ENCODE results near the gene FSD2. TPM values are rescaled to one million over a fixed set of nuclear protein-coding genes. Genes with fewer than 3 reads are reported as not detected.

The FSD2 gene
- total and polyA plus RNA-seq, 9 donors, result 0.01 to 0.05 TPM; not detected in 7

GRCh38 chr15:82810061-82810889 is 4.4 kb upstream of the FSD2 start:
- H3K4me1 ChIP-seq (ENCODE audit: insufficient read depth), result peaks cover 3% of the 10 kb centered on the region
- TF ChIP-seq EP300 (IDR thresholded peaks at IDR 0.05), result no peak
- TF ChIP-seq POLR2A (IDR thresholded peaks at IDR 0.05), result no peak
- TF ChIP-seq, protein P1, sequence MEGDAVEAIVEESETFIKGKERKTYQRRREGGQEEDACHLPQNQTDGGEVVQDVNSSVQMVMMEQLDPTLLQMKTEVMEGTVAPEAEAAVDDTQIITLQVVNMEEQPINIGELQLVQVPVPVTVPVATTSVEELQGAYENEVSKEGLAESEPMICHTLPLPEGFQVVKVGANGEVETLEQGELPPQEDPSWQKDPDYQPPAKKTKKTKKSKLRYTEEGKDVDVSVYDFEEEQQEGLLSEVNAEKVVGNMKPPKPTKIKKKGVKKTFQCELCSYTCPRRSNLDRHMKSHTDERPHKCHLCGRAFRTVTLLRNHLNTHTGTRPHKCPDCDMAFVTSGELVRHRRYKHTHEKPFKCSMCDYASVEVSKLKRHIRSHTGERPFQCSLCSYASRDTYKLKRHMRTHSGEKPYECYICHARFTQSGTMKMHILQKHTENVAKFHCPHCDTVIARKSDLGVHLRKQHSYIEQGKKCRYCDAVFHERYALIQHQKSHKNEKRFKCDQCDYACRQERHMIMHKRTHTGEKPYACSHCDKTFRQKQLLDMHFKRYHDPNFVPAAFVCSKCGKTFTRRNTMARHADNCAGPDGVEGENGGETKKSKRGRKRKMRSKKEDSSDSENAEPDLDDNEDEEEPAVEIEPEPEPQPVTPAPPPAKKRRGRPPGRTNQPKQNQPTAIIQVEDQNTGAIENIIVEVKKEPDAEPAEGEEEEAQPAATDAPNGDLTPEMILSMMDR (IDR thresholded peaks at IDR 0.05), result no peak
- no peaks in the 10 kb centered on the region for H3K9me3 ChIP-seq
- H3K27ac ChIP-seq, result peak overlapping the region; percentile 97 to 98
- 0% methylated on average over 53 to 81 of the region's 81 CpGs for WGBS, 3 donors
- peak overlapping the region; percentile 82 for H3K4me3 ChIP-seq
- H3K36me3 ChIP-seq, result no peaks in the 10 kb centered on the region
- DNase-seq, result peak in 4 of 5 donors; percentile 25 to 47 (median 35)
- intact Hi-C loops (cut with DNase I), result no loop called here
- no peaks in the 10 kb centered on the region for H3K27me3 ChIP-seq

GRCh38 chr15:82809308-82810060 is 3.6 kb upstream of the FSD2 start, which contains the start of gene WHAMM:
Gene WHAMM (plus strand): TSS chr15:82809628. CDS start chr15:82809727, 99 bp downstream.
- TF ChIP-seq POLR2A (IDR thresholded peaks at IDR 0.05), result peak; percentile 95
- TF ChIP-seq, protein P1 (IDR thresholded peaks at IDR 0.05), result peak in 1 of 3 donors; percentile 28
- peak; percentile 8 for TF ChIP-seq EP300 (IDR thresholded peaks at IDR 0.05)
- DNase-seq, result peak; percentile 98 to 99 (median 98)
- Histone ChIP-seq H3K27me3 (no peaks in the 10 kb centered on the region), H3K4me1 (ENCODE audit: insufficient read depth) (peaks cover 3% of the 10 kb centered on the region), H3K4me3 (peak within 1 kb of the TSS; percentile 82), H3K36me3 (no peaks in the 10 kb centered on the region), H3K27ac (peak within 1 kb of the TSS; percentile 97 to 98), H3K9me3 (no peaks in the 10 kb centered on the region)
- WGBS, 3 donors, result 0 to 1% (median 0%) methylated on average over 48 to 67 of the region's 67 CpGs
- intact Hi-C loops (cut with DNase I), result loop anchor here in 1 of 4 donors (10.0 kb wide), 1 partner anchor 275 kb away; no protein-coding TSS in a partner anchor

GRCh38 chr15:82808634-82809041 is 2.8 kb upstream of the FSD2 start:
- H3K27me3 ChIP-seq, result no peaks in the 10 kb centered on the region
- H3K27ac ChIP-seq, result peak overlapping the region in 1 of 2 donors; percentile 34
- TF ChIP-seq, protein P1 (IDR thresholded peaks at IDR 0.05), result no peak
- TF ChIP-seq POLR2A (IDR thresholded peaks at IDR 0.05), result no peak
- no peak for TF ChIP-seq EP300 (IDR thresholded peaks at IDR 0.05)
- H3K4me1 ChIP-seq (ENCODE audit: insufficient read depth), result peaks cover 3% of the 10 kb centered on the region
- no peak for DNase-seq
- peak overlapping the region; percentile 82 for H3K4me3 ChIP-seq
- intact Hi-C loops (cut with DNase I), result loop anchor here in 1 of 4 donors (10.0 kb wide), 1 partner anchor 274 kb away; no protein-coding TSS in a partner anchor
- H3K9me3 ChIP-seq, result no peaks in the 10 kb centered on the region
- H3K36me3 ChIP-seq, result no peaks in the 10 kb centered on the region
- WGBS, 3 donors, result 72 to 78% (median 74%) methylated on average over 9 of the region's 9 CpGs

DNA sequence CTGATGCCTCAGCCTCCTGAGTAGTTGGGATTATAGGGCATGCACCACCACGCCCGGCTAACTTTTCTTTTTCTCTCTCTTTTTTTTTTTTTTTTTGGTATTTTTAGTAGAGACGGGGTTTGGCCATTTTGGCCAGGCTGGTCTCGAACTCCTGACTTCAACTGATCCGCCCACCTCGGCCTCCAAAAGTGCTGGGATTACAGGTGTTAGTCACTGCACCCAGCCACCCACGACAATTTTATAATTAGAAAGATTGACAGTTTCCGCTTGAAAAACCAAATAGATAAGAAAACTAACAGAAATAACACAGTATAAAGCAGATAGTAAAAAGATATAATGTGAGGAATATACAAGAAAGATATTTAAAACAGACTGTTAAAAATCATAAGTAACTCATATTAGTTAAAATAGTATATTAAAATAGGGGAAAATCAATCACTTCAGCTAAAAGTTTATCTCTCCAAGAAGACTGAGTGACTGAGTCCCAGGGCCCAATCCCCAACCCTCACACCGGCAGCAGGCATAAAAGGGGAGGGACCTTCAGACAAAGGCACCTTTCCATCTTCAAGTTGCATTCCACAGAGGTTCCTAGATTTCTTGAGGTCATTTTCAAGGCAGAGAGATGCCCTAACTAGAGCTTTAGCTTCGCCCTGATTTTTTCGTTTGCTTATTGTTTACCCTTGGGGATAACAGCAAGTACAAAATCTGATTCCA is 2.2 kb upstream of the FSD2 start:
- Histone ChIP-seq H3K4me1 (ENCODE audit: insufficient read depth) (peaks cover 2% of the 10 kb centered on the region), H3K36me3 (no peaks in the 10 kb centered on the region), H3K4me3 (no peak overlapping the region), H3K9me3 (no peaks in the 10 kb centered on the region), H3K27me3 (no peaks in the 10 kb centered on the region), H3K27ac (no peak overlapping the region)
- intact Hi-C loops (cut with DNase I), result loop anchor here in 1 of 4 donors (10.0 kb wide), 1 partner anchor 273 kb away; no protein-coding TSS in a partner anchor
- DNase-seq, result no peak
- TF ChIP-seq, protein P1 (IDR thresholded peaks at IDR 0.05), result no peak
- no peak for TF ChIP-seq POLR2A (IDR thresholded peaks at IDR 0.05)
- TF ChIP-seq EP300 (IDR thresholded peaks at IDR 0.05), result no peak
- WGBS, 3 donors, result 89 to 92% (median 90%) methylated on average over 11 of the region's 11 CpGs

Data from ovary (tissue), 9 donors.